Trophoblast cell (in vitro differentiated cells and primary cell): ENCODE results near the gene PCYT1B.

Source experiments
- DNase-seq, 2 donors: peaks; one replicate each; pipeline ENCODE4 v3.0.0-alpha.2; 2016
- H2AFZ ChIP-seq: 2 replicates; pipeline ENCODE4 v1.6.1; 2013; ENCODE audit warnings: low read length, moderate library complexity, mild to moderate bottlenecking; ENCODE audit not compliant: insufficient read depth, poor library complexity
- H2AK5ac ChIP-seq: 2 replicates; pipeline ENCODE4 v1.6.1; 2013; ENCODE audit warnings: mild to moderate bottlenecking, low read length
- H2BK120ac ChIP-seq: 2 replicates; pipeline ENCODE4 v1.6.1; 2013; ENCODE audit warnings: low read length, mild to moderate bottlenecking, moderate library complexity; ENCODE audit not compliant: insufficient read depth, poor library complexity
- H2BK12ac ChIP-seq: 2 replicates; pipeline ENCODE4 v1.6.1; 2013; ENCODE audit warnings: mild to moderate bottlenecking, low read length, moderate library complexity
- H2BK5ac ChIP-seq: 2 replicates; pipeline ENCODE4 v1.6.1; 2013; ENCODE audit warnings: low read length, low read depth, moderate library complexity, mild to moderate bottlenecking; ENCODE audit not compliant: poor library complexity
- H3K14ac ChIP-seq: 2 replicates; pipeline ENCODE4 v1.6.1; 2013; ENCODE audit warnings: mild to moderate bottlenecking, low read length
- H3K18ac ChIP-seq: 2 replicates; pipeline ENCODE4 v1.6.1; 2013; ENCODE audit warnings: mild to moderate bottlenecking, low read length
- H3K23ac ChIP-seq: 2 replicates; pipeline ENCODE4 v1.6.1; 2013; ENCODE audit warnings: low read length
- H3K27ac ChIP-seq: 2 replicates; pipeline ENCODE4 v1.5.1; 2013; ENCODE audit warnings: low read depth, mild to moderate bottlenecking, inconsistent platforms, low read length, moderate library complexity
- H3K27me3 ChIP-seq: 2 replicates; pipeline ENCODE4 v1.6.1; 2013; ENCODE audit warnings: inconsistent platforms, mild to moderate bottlenecking, low read length, moderate library complexity; ENCODE audit not compliant: insufficient read depth
- H3K36me3 ChIP-seq, 2 experiments: 1 replicate in 1 of 2; 2 replicates in 1 of 2; pipeline ENCODE4 v1.6.1; 2013; ENCODE audit warnings: low read length in 2 of 2, mild to moderate bottlenecking in 2 of 2, moderate library complexity in 1 of 2; ENCODE audit not compliant: insufficient read depth in 2 of 2, control insufficient read depth in 1 of 2
- H3K4ac ChIP-seq: 2 replicates; pipeline ENCODE4 v1.6.1; 2013; ENCODE audit warnings: low read depth, mild to moderate bottlenecking, low read length, moderate library complexity
- H3K4me1 ChIP-seq, 2 experiments: 1 replicate in 1 of 2; 2 replicates in 1 of 2; pipeline ENCODE4 v1.6.1; 2013; ENCODE audit warnings: low read length in 2 of 2, mild to moderate bottlenecking in 2 of 2, moderate library complexity in 1 of 2; ENCODE audit not compliant: insufficient read depth in 2 of 2, control insufficient read depth in 1 of 2
- H3K4me2 ChIP-seq: 2 replicates; pipeline ENCODE4 v1.6.1; 2013; ENCODE audit warnings: inconsistent platforms, mild to moderate bottlenecking, low read length, moderate library complexity
- H3K4me3 ChIP-seq: 2 replicates; pipeline ENCODE4 v1.5.1; 2013; ENCODE audit warnings: mild to moderate bottlenecking, low read depth, low read length, inconsistent platforms
- H3K79me1 ChIP-seq: one replicate; pipeline ENCODE4 v1.6.1; 2013; ENCODE audit warnings: low read length
- H3K79me2 ChIP-seq: 2 replicates; pipeline ENCODE4 v1.6.1; 2013; ENCODE audit warnings: low read length, mild to moderate bottlenecking; ENCODE audit not compliant: control insufficient read depth, insufficient read depth, poor library complexity
- H3K9ac ChIP-seq: 2 replicates; pipeline ENCODE4 v1.6.1; 2013; ENCODE audit warnings: mild to moderate bottlenecking, low read length
- H3K9me3 ChIP-seq: 2 replicates; pipeline ENCODE4 v1.6.1; 2013; ENCODE audit warnings: low read depth, mild to moderate bottlenecking, control low read depth, inconsistent platforms, low read length; ENCODE audit not compliant: insufficient read depth
- H4K12ac ChIP-seq: 2 replicates; pipeline ENCODE4 v1.6.1; 2013; ENCODE audit warnings: low read depth, mild to moderate bottlenecking, low read length, moderate library complexity
- H4K8ac ChIP-seq: 2 replicates; pipeline ENCODE4 v1.6.1; 2013; ENCODE audit warnings: low read depth, mild to moderate bottlenecking, low read length, moderate library complexity
- H4K91ac ChIP-seq: one replicate; pipeline ENCODE4 v1.6.1; 2013; ENCODE audit warnings: low read depth, mild to moderate bottlenecking, low read length, moderate library complexity
- WGBS: extraction: QIAGEN DNeasy Blood & Tissue Kit; methylation state at CpG from one replicate; pipeline ENCODE4 v1.1.7; 2013; ENCODE audit warnings: missing lambda C conversion rate; ENCODE audit not compliant: insufficient read length, insufficient coverage; ENCODE audit errors: extremely low coverage; 5-methylcytosine and 5-hydroxymethylcytosine counted together

PCYT1B gene

DNA sequence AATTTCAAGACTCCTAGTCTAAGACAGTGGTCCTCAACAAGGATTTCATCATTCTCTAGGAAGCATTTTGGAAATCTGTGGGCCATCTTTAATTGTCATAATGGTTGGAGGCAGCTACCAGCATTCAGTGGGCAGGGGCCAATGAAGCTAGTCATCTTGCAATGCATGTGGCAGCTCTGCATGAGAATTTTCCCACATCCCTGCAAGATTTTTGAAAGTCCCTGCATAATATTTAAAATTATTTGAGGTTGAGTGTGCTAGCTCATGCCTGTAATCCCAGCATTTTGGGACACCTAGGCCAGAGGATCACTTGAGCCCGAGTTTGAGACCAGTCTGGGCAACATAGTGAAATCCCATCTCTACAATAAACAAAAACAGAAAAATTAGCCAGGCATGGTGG is 44.0 kb downstream of the PCYT1B start:
- H2AK5ac ChIP-seq = no peak overlapping the region
- DNase-seq = peak; percentile 56 to 84
- WGBS = no CpG with 5 or more reads among the region's 1 CpG

DNA sequence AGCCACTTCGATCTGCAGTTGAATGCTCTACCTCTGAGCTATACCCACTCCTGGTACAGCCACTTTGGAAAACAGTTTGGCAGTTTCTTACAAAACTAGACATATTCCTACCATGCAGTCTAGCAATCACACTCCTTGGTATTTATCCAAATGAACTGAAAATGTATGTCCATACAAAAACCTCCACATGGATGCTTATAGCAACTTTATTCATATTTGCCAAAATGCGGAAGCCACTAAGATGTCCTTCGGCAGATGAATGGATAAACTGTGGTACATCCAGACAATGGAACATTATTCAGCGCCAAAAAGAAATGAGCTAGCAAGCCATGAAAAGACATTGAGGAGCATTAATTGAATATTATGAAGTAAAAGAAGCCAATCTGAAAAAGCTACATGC is 45.3 kb downstream of the PCYT1B start:
- Histone ChIP-seq H3K23ac (no peak overlapping the region), H3K14ac (no peak overlapping the region), H3K4me2 (no peak overlapping the region), H3K9me3 (no peaks in the 10 kb centered on the region), H2AFZ (no peak overlapping the region), H4K12ac (no peak overlapping the region), H2BK120ac (no peak overlapping the region), H3K36me3 (no peaks in the 10 kb centered on the region), H2AK5ac (no peak overlapping the region), H2BK12ac (no peak overlapping the region), H3K18ac (no peak overlapping the region), H3K4ac (no peak overlapping the region), H3K4me3 (no peak overlapping the region), H3K4me1 (no peaks in the 10 kb centered on the region), H3K27me3 (no peaks in the 10 kb centered on the region), H4K91ac (no peak overlapping the region), H3K9ac (no peak overlapping the region), H3K79me2 (no peaks in the 10 kb centered on the region), H3K27ac (no peak overlapping the region), H3K79me1 (no peaks in the 10 kb centered on the region), H2BK5ac (no peak overlapping the region), H4K8ac (no peak overlapping the region)
- no CpG with 5 or more reads among the region's 4 CpGs for WGBS
- DNase-seq = no peak

More for the DNA sequence above, 44.0 kb downstream of the PCYT1B start:
- Histone ChIP-seq H3K14ac (no peak overlapping the region), H2BK12ac (no peak overlapping the region), H3K27me3 (no peaks in the 10 kb centered on the region), H3K79me1 (no peaks in the 10 kb centered on the region), H3K4me3 (no peak overlapping the region), H3K4ac (no peak overlapping the region), H3K23ac (no peak overlapping the region), H2BK5ac (no peak overlapping the region), H3K18ac (no peak overlapping the region), H4K91ac (no peak overlapping the region), H3K36me3 (no peaks in the 10 kb centered on the region), H4K8ac (no peak overlapping the region), H3K27ac (no peak overlapping the region), H2AFZ (no peak overlapping the region), H3K9ac (no peak overlapping the region), H2BK120ac (no peak overlapping the region), H4K12ac (no peak overlapping the region), H3K4me2 (no peak overlapping the region), H3K9me3 (no peaks in the 10 kb centered on the region), H3K79me2 (no peaks in the 10 kb centered on the region), H3K4me1 (no peaks in the 10 kb centered on the region)

- Histone ChIP-seq H3K79me2 (no peaks in the 10 kb centered on the region), H2AK5ac (no peak overlapping the region), H3K23ac (no peak overlapping the region)
Observed at GRCh38 chrX:24594501-24594900, 52.6 kb downstream of the PCYT1B start.

DNA sequence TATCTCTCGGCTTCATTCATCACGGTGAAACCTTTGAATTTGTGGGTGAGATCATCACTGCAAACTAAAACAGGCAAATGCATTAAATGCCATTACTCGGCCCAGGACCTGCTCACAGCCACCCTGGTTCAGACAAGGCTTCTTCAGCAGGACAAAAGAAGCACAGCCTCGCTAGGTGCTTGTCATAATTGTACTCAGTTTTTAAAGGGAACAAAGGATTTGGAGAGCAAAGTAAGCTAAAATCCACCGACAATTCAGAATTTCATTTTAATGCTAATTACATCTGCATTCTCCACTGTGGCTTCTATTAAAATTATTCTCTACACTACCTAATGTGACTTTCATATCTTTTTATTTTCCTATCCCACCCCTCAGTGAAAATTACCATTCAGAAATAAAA is 57.0 kb downstream of the PCYT1B start:
- no peaks in the 10 kb centered on the region for H3K9me3 ChIP-seq

More at GRCh38 chrX:24594501-24594900, 52.6 kb downstream of the PCYT1B start:
- no peak overlapping the region for H3K18ac ChIP-seq
- no peaks in the 10 kb centered on the region for H3K9me3 ChIP-seq
- H3K27me3 ChIP-seq = no peaks in the 10 kb centered on the region
- H4K91ac ChIP-seq = no peak overlapping the region
- H3K27ac ChIP-seq = no peak overlapping the region
- H3K4me3 ChIP-seq = no peak overlapping the region
- H2BK12ac ChIP-seq = no peak overlapping the region
- no peak overlapping the region for H2AFZ ChIP-seq
- no peak overlapping the region for H3K14ac ChIP-seq
- no peak overlapping the region for H4K8ac ChIP-seq
- H4K12ac ChIP-seq = no peak overlapping the region
- no peak overlapping the region for H2BK120ac ChIP-seq
- H2BK5ac ChIP-seq = no peak overlapping the region
- no peak overlapping the region for H3K9ac ChIP-seq
- no peaks in the 10 kb centered on the region for H3K4me1 ChIP-seq
- no CpG with 5 or more reads among the region's 4 CpGs for WGBS
- no peak overlapping the region for H3K4me2 ChIP-seq
- H3K36me3 ChIP-seq = no peaks in the 10 kb centered on the region
- no peak overlapping the region for H3K4ac ChIP-seq
- no peak for DNase-seq
- no peaks in the 10 kb centered on the region for H3K79me1 ChIP-seq

More for the DNA sequence above, 57.0 kb downstream of the PCYT1B start:
- no peak overlapping the region for H2BK12ac ChIP-seq
- H2AK5ac ChIP-seq = no peak overlapping the region
- H3K23ac ChIP-seq = no peak overlapping the region
- no peak overlapping the region for H3K4me3 ChIP-seq
- H3K27me3 ChIP-seq = no peaks in the 10 kb centered on the region
- no peak overlapping the region for H3K14ac ChIP-seq
- no peak overlapping the region for H3K9ac ChIP-seq
- no peaks in the 10 kb centered on the region for H3K4me1 ChIP-seq
- no peak for DNase-seq
- no peak overlapping the region for H4K12ac ChIP-seq
- no peak overlapping the region for H3K27ac ChIP-seq
- H4K91ac ChIP-seq = no peak overlapping the region
- WGBS = no CpG with 5 or more reads among the region's 5 CpGs
- no peak overlapping the region for H3K4ac ChIP-seq
- no peak overlapping the region for H2BK5ac ChIP-seq
- H2AFZ ChIP-seq = no peak overlapping the region
- no peaks in the 10 kb centered on the region for H3K79me2 ChIP-seq
- no peaks in the 10 kb centered on the region for H3K36me3 ChIP-seq
- no peak overlapping the region for H2BK120ac ChIP-seq
- no peak overlapping the region for H3K4me2 ChIP-seq
- no peaks in the 10 kb centered on the region for H3K79me1 ChIP-seq
- no peak overlapping the region for H3K18ac ChIP-seq
- H4K8ac ChIP-seq = no peak overlapping the region
